ENCODE results near the gene AMOTL2. TPM values are rescaled to one million over a fixed set of nuclear protein-coding genes. Genes with fewer than 3 reads are reported as not detected.

AMOTL2 gene
- total RNA-seq, 1 experiment from 2014 or later = 76.9 TPM

- peak; percentile 94 for TF ChIP-seq AR (CRISPR knock-in tag; IDR thresholded peaks at IDR 0.05)
- no peak for TF ChIP-seq HMGXB4 (CRISPR knock-in tag; IDR thresholded peaks at IDR 0.05)
- 0 out of 2 replicates have a peak, but pooled peaks have one; percentile 49 for TF ChIP-seq ATF3 (CRISPR knock-in tag; conservative IDR thresholded peaks at IDR 0.05)
- TF ChIP-seq ZNF671 (CRISPR knock-in tag; IDR thresholded peaks at IDR 0.05) = 0 out of 2 replicates have a peak, but pooled peaks have one; percentile 23
- TF ChIP-seq CDX4 (CRISPR knock-in tag; IDR thresholded peaks at IDR 0.05; ENCODE audit: borderline replicate concordance) = peak; percentile 76; the same call in 1 of the 2 replicates
- 0 out of 2 replicates have a peak, but pooled peaks have one; percentile 53 for TF ChIP-seq E2F5 (CRISPR knock-in tag; IDR thresholded peaks at IDR 0.05)
- peak; percentile 85 for TF ChIP-seq ZNF425 (CRISPR knock-in tag; conservative IDR thresholded peaks at IDR 0.05)
- TF ChIP-seq FOXK1 (CRISPR knock-in tag; IDR thresholded peaks at IDR 0.05) = no peak
- TF ChIP-seq SMAD4 (CRISPR knock-in tag; IDR thresholded peaks at IDR 0.05) = no peak
- TF ChIP-seq TCF7 (CRISPR knock-in tag; IDR thresholded peaks at IDR 0.05; ENCODE audit: low read depth) = no peak
- TF ChIP-seq TEAD1 (CRISPR knock-in tag; IDR thresholded peaks at IDR 0.05) = peak; percentile 64; the same call in 1 of the 2 replicates
- no peak for TF ChIP-seq HMGA2 (CRISPR knock-in tag; IDR thresholded peaks at IDR 0.05)
- TF ChIP-seq NFATC4 (CRISPR knock-in tag; IDR thresholded peaks at IDR 0.05) = peak; percentile 70
- no peak for TF ChIP-seq E2F4 (CRISPR knock-in tag; IDR thresholded peaks at IDR 0.05; ENCODE audit: borderline replicate concordance, low read depth)
- peak; percentile 77; the same call in 1 of the 2 replicates for TF ChIP-seq PRRX2 (CRISPR knock-in tag; IDR thresholded peaks at IDR 0.05)
These were observed 759 bp downstream of the AMOTL2 start (continued) for GRCh38 chr3:134373271-134374104.

Data from WTC11 (cell line).